K562 treated with DMSO at 1 percent for 24 hours (cell line): ENCODE data around the gene KRT76. TPM values are rescaled to one million over a fixed set of nuclear protein-coding genes. Genes with fewer than 3 reads are reported as not detected.

Source experiments
- total RNA-seq: library from RNA; unstranded; fragments of 300-600 nt; gene quantifications from 2 replicates; pipeline ENCODE4 v1.2.3, GENCODE V29; 2022; ENCODE audit warnings: low read depth; ENCODE audit not compliant: insufficient read depth

KRT76 gene
- not detected in 2 replicates for total RNA-seq

DNA sequence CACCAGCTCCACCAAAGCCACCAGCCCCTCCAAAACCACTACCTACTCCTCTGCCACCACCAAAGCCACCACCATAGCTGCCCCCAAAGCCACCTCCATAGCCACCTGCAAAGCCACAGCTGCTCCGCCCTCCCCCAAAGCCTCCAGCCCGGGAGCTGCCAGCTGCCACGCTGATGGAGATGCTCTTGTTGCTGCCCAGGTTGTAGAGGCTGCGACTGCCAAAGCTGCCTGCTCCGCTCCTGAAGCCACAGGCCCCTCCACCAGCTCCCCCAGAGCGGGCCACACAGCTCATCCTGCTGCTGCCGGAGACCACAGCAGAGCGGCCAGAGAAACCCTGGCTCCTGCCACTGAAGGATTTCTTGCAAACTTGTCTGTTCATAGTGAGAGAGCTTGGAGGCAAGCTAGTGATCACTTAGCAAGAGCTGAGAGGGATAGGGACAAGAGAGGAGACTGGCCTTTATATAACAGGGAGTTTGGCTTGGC is at the start of gene KRT76:
TSS of gene KRT76 (minus strand) at position 433 of the 483 bp plus-strand sequence. CDS start at position 379, 54 bp downstream.

DNA sequence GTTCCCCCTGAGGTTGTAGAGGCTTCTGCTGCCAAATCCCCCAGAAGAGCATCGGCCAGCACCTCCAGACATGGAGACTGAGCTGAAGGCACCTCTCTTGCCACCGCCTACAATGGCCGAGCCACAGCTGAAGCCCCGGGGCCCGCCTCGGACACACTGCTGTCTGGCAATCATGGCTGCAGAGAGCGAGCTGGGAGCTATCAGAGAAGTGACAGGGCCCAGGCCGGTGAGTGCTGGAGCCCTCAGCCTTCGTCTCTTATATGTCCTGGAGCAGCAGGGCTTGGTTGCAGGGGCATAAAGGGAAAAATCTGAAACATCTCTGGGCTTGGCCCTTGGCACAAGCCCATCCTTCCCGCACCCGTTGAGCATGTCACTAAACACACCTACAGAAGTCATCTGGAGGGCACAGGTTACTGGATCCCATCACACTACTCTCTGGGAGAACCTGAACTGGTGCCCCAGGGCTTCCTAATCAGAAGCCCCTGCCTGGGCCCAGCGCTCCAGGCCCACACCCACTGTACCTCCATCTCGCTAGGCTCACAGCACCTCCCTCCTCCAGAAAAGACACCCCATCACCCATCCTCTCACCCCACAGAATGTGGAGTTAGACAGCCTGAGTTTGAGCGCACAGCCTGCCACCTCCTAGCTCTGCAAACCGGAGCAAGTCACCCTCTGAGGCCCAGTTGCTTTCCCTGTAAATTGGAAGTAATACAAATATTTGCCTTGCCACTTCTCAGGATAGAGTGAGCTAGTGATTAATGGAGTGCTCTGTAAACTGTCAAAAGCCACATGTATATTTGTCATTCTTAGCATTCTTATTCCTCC is 37.0 kb upstream of the KRT76 start, which contains the start of gene KRT4:
TSS of gene KRT4 (minus strand) at position 232 of the 825 bp plus-strand sequence. CDS start at position 174, 58 bp downstream.

DNA sequence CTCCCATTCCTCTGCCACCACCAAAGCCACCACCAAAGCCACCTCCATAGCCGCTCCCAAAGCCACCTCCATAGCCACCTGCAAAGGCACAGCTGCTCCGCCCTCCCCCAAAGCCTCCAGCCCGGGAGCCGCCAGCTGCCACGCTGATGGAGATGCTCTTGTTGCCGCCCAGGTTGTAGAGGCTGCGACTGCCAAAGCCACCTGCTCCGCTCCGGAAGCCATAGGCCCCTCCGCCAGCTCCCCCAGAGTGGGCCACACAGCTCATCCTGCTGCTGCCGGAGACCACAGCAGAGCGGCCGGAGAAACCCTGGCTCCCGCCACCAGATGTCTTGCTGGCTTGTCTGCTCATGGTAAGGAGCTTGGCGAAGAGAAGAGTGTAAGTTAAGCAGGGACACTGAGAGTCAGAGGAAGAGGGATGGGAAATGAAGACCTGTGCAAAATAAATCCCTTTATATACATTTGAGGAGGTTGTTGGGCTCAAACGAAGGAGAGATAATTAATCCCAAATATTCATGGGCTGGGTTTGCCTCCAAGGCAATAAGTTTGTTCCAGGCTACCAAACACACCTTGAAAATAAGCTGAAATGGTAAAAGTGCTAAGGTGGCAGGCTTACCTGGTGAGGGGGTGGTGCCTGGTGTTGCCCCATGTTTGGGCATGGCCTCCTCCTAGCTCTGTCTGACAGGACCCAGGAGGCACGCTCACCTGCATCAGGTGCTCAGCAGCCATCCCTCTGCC is 18.7 kb upstream of the KRT76 start, which contains the start of gene KRT3:
TSS of gene KRT3 (minus strand) at position 424 of the 735 bp plus-strand sequence. CDS start at position 349, 75 bp downstream.

Other genes with a start within 250 kb of the KRT76 start
- not detected in 2 replicates for gene KRT71, start 224.2 kb downstream of the KRT76 start, total RNA-seq
- gene KRT74, start 203.5 kb downstream of the KRT76 start, total RNA-seq = not detected in 2 replicates
- gene KRT72, start 175.9 kb downstream of the KRT76 start, total RNA-seq = not detected in 2 replicates
- 0.27 TPM in 1 of 2 replicates, not detected in the other for gene KRT73, start 158.8 kb downstream of the KRT76 start, total RNA-seq
- 0.35 TPM in 1 of 2 replicates, not detected in the other for gene KRT2, start 125.1 kb downstream of the KRT76 start, total RNA-seq
- gene KRT1, start 96.9 kb downstream of the KRT76 start, total RNA-seq = not detected in 2 replicates
- gene KRT77, start 73.8 kb downstream of the KRT76 start, total RNA-seq = not detected in 2 replicates
- not detected in 2 replicates for gene KRT3, start 18.8 kb upstream of the KRT76 start, total RNA-seq
- not detected in 2 replicates for gene KRT4, start 36.8 kb upstream of the KRT76 start, total RNA-seq
- gene KRT79, start 57.0 kb upstream of the KRT76 start, total RNA-seq = not detected in 2 replicates
- not detected in 2 replicates for gene KRT78, start 71.6 kb upstream of the KRT76 start, total RNA-seq
- 613 and 644 TPM in 2 replicates for gene KRT8, start 127.7 kb upstream of the KRT76 start, total RNA-seq
- 385 and 414 TPM in 2 replicates for gene KRT18, start 171.8 kb upstream of the KRT76 start, total RNA-seq
- gene EIF4B, start 229.1 kb upstream of the KRT76 start, total RNA-seq = 250 and 262 TPM in 2 replicates